HEK293 (cell line): ENCODE results near the gene CCDC24.

Experiments
- CTCF ChIA-PET: fragments of 350-600 bp; formaldehyde crosslinking; extraction: SDS; loops from one replicate; lab custom pipeline; 2021; ENCODE audit warnings: antibody characterized with exemption; lab: Yijun Ruan, JAX
- POLR2A ChIA-PET: fragments of 300-600 bp; formaldehyde crosslinking; extraction: SDS; loops from one replicate; lab custom pipeline; 2020; ENCODE audit warnings: antibody characterized with exemption, inconsistent platforms; lab: Yijun Ruan, JAX
- H3K27ac ChIP-seq: fragments of 200-500 bp; sonication (Bioruptor generic); 2 replicates; pipeline ENCODE4 v1.5.1; 2014; ENCODE audit warnings: low read depth, low read length, control low read depth, inconsistent platforms; ENCODE audit errors: extremely low read depth
- H3K36me3 ChIP-seq, 2 experiments: fragments of 200-500 bp in 1 of 2; sonication (Bioruptor generic) in 1 of 2; 1 replicate in 1 of 2; 2 replicates in 1 of 2; pipeline ENCODE4 v1.5.1; 2014 to 2017; ENCODE audit warnings: inconsistent platforms in 2 of 2, low read length in 2 of 2; ENCODE audit not compliant: control insufficient read depth in 2 of 2, insufficient read depth in 1 of 2
- H3K4me1 ChIP-seq: fragments of 200-500 bp; sonication (Bioruptor generic); 2 replicates; pipeline ENCODE4 v1.5.1; 2014; ENCODE audit warnings: mild to moderate bottlenecking, low read length, inconsistent platforms; ENCODE audit not compliant: control insufficient read depth, insufficient read depth
- H3K4me3 ChIP-seq: 2 replicates; pipeline ENCODE4 v1.5.1; 2011; ENCODE audit warnings: low read depth, mild to moderate bottlenecking, control low read depth, low read length, moderate library complexity
- H3K9me3 ChIP-seq: fragments of 200-500 bp; sonication (Bioruptor generic); 2 replicates; pipeline ENCODE4 v1.5.1; 2014; ENCODE audit warnings: low read depth, low read length, inconsistent platforms; ENCODE audit not compliant: control insufficient read depth, insufficient read depth
- ATF2 ChIP-seq: fragments of 450-650 bp; formaldehyde crosslinking; IDR thresholded peaks from 2 replicates; pipeline ENCODE4 v1.5.1; 2016; ENCODE audit warnings: missing biosample characterization, missing genetic modification characterization, low read depth
- HOXA7 ChIP-seq: sonication (generic); formaldehyde crosslinking; IDR thresholded peaks from 2 replicates; pipeline ENCODE4 v1.8.1; 2022; ENCODE audit warnings: missing genetic modification reagents, borderline replicate concordance
- INSM2 ChIP-seq: fragments of 450-650 bp; formaldehyde crosslinking; IDR thresholded peaks from 2 replicates; pipeline ENCODE4 v1.5.1; 2016; ENCODE audit warnings: missing biosample characterization, missing genetic modification characterization
- KLF17 ChIP-seq: fragments of 450-650 bp; formaldehyde crosslinking; IDR thresholded peaks from 2 replicates; pipeline ENCODE4 v1.5.1; 2016; ENCODE audit warnings: missing biosample characterization, missing genetic modification characterization
- KLF8 ChIP-seq: fragments of 450-650 bp; formaldehyde crosslinking; IDR thresholded peaks from 2 replicates; pipeline ENCODE4 v1.5.1; 2016; ENCODE audit warnings: missing biosample characterization, missing genetic modification characterization
- MZF1 ChIP-seq: fragments of 450-650 bp; formaldehyde crosslinking; IDR thresholded peaks from 2 replicates; pipeline ENCODE4 v1.5.1; 2017; ENCODE audit warnings: missing biosample characterization, missing genetic modification characterization, borderline replicate concordance
- PRDM10 ChIP-seq: fragments of 450-650 bp; formaldehyde crosslinking; IDR thresholded peaks from 2 replicates; pipeline ENCODE4 v1.5.1; 2016; ENCODE audit warnings: missing biosample characterization, missing genetic modification characterization
- PRDM4 ChIP-seq: fragments of 450-650 bp; formaldehyde crosslinking; IDR thresholded peaks from 2 replicates; pipeline ENCODE4 v1.5.1; 2017; ENCODE audit warnings: missing biosample characterization, missing genetic modification characterization
- SP3 ChIP-seq: fragments of 450-650 bp; formaldehyde crosslinking; IDR thresholded peaks from 2 replicates; pipeline ENCODE4 v1.5.1; 2016; ENCODE audit warnings: missing biosample characterization, missing genetic modification characterization
- ZBTB11 ChIP-seq: fragments of 450-650 bp; formaldehyde crosslinking; conservative IDR thresholded peaks from 2 replicates; pipeline ENCODE4 v1.5.1; 2016; ENCODE audit warnings: low read depth, missing biosample characterization, missing genetic modification characterization
- ZNF10 ChIP-seq: fragments of 450-650 bp; formaldehyde crosslinking; IDR thresholded peaks from 2 replicates; pipeline ENCODE4 v1.5.1; 2017; ENCODE audit warnings: missing biosample characterization, missing genetic modification characterization
- ZNF155 ChIP-seq: fragments of 450-650 bp; formaldehyde crosslinking; IDR thresholded peaks from 2 replicates; pipeline ENCODE4 v1.5.1; 2016; ENCODE audit warnings: missing biosample characterization, missing genetic modification characterization
- ZNF335 ChIP-seq: fragments of 450-650 bp; formaldehyde crosslinking; conservative IDR thresholded peaks from 2 replicates; pipeline ENCODE4 v1.5.1; 2016; ENCODE audit warnings: missing biosample characterization, missing genetic modification characterization
- ZNF449 ChIP-seq: fragments of 450-650 bp; formaldehyde crosslinking; IDR thresholded peaks from 2 replicates; pipeline ENCODE4 v1.5.1; 2017; ENCODE audit warnings: missing biosample characterization, mild to moderate bottlenecking, missing genetic modification characterization, moderate library complexity
- ZNF488 ChIP-seq: fragments of 450-650 bp; formaldehyde crosslinking; IDR thresholded peaks from 2 replicates; pipeline ENCODE4 v1.5.1; 2016; ENCODE audit warnings: missing biosample characterization, missing genetic modification characterization
- ZNF600 ChIP-seq: fragments of 450-650 bp; formaldehyde crosslinking; IDR thresholded peaks from 2 replicates; pipeline ENCODE4 v1.5.1; 2016; ENCODE audit warnings: missing biosample characterization, missing genetic modification characterization
- ZNF747 ChIP-seq: fragments of 450-650 bp; formaldehyde crosslinking; IDR thresholded peaks from 2 replicates; pipeline ENCODE4 v1.5.1; 2016; ENCODE audit warnings: missing biosample characterization, missing genetic modification characterization
- ZNF777 ChIP-seq: fragments of 450-650 bp; formaldehyde crosslinking; IDR thresholded peaks from 2 replicates; pipeline ENCODE4 v1.5.1; 2017; ENCODE audit warnings: missing biosample characterization, missing genetic modification characterization, borderline replicate concordance
- ZNF792 ChIP-seq: fragments of 450-650 bp; formaldehyde crosslinking; IDR thresholded peaks from 2 replicates; pipeline ENCODE4 v1.5.1; 2016; ENCODE audit warnings: missing biosample characterization, missing genetic modification characterization

CCDC24 gene

GRCh38 chr1:43978551-43979260 lies 12.7 kb upstream of the CCDC24 start, which contains the start of gene B4GALT2:
Gene B4GALT2 (plus strand): TSS chr1:43979210. CDS start chr1:43981161, 1,951 bp downstream.
- Histone ChIP-seq H3K27ac (peak within 1 kb of the TSS; percentile 67; the same call in 1 of the 2 replicates), H3K36me3 (peaks cover 7 to 62% of the 10 kb centered on the region in 2 experiments; a peak in 2 of 3 replicates), H3K4me3 (peak within 1 kb of the TSS; percentile 67), H3K9me3 (no peaks in the 10 kb centered on the region), H3K4me1 (peaks cover 3% of the 10 kb centered on the region; the same call in 1 of the 2 replicates)
- POLR2A ChIA-PET = interaction anchor here (0.6 to 1.3 kb wide), 3 partner anchors 9 to 31 kb away, joined by 3 to 4 read pairs (median 4); partner anchors contain the start of genes DPH2 and IPO13
- CTCF ChIA-PET = no interaction called here
- TF ChIP-seq INSM2 (no peak), ZNF600 (tag by site-specific recombination) (peak; percentile 15; the same call in 1 of the 2 replicates), HOXA7 (CRISPR knock-in tag) (no peak), KLF17 (tag by site-specific recombination) (no peak; the same call in 1 of the 2 replicates), ZNF155 (tag by site-specific recombination) (no peak), ZNF488 (tag by site-specific recombination) (no peak), ZNF777 (tag by site-specific recombination) (no peak), SP3 (tag by site-specific recombination) (peak; percentile 74), ZNF335 (tag by site-specific recombination) (peak; percentile 59), ZNF747 (tag by site-specific recombination) (no peak), ZNF792 (tag by site-specific recombination) (no peak), ATF2 (tag by site-specific recombination) (no peak), PRDM4 (tag by site-specific recombination) (0 out of 2 replicates have a peak, but pooled peaks have one; percentile 5), ZBTB11 (tag by site-specific recombination) (peak; percentile 81), ZNF449 (peak; percentile 83; the same call in 1 of the 2 replicates), KLF8 (tag by site-specific recombination) (peak; percentile 34; the same call in 1 of the 2 replicates), PRDM10 (tag by site-specific recombination) (0 out of 2 replicates have a peak, but pooled peaks have one; percentile 46), ZNF10 (tag by site-specific recombination) (no peak), MZF1 (tag by site-specific recombination) (peak; percentile 82; the same call in 1 of the 2 replicates)
